Measurements from ENCODE around the gene IRF9. TPM values are rescaled to one million over a fixed set of nuclear protein-coding genes. Genes with fewer than 3 reads are reported as not detected.

The IRF9 gene
- total RNA-seq, 1 donor from 2014 or later: 229 TPM

DNA sequence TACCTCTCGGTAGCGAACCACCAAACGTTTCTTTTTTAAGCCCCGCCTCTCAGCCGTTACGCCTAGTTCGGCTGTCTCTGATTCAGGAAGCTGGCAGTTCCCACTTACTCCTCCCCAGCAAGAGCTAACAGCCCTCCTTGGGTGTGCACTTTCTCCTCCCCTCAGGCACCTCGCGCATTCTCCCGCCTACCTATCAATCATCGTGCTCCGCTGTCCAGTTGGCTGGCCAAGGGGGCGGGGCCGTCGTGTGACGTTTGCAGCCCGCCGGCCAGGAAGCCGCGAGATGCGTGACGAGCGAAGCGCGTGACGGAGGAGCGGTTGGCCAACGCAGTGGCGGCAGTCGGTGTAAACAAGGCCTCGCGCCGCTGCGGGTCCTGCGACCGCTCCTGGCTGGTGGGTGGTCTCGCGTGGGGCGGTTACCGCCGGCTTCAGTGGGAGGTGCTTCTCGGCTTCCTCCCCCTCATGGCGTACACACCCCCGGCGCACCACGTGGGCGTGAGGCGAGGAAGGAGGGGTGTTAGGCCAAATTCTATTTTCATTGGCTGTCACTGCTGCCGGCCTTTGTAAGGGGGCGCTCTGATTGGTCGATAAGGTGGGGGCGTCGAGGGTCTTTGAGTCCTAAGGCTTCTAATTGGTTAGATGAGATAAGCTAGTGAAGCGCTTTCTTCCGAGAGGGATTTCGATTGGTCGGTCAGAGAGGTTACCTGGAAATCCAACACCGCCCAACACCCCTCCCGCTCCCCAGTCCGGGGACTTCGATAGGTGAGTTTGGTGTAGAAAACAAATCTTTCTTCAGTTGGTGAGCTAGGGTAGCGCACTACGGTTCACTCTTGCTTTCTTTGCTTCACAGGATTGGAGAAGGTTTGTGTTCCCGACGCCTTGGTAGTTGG is 46.3 kb upstream of the IRF9 start, which contains the start of the genes DCAF11 and NRL:
Gene DCAF11, plus strand, starts transcription at position 246 of the 890 bp plus-strand sequence. CDS start 818 bp downstream, outside the sequence.
Gene NRL, minus strand, starts transcription at position 418 of the 890 bp plus-strand sequence. CDS start 32,101 bp downstream, outside the sequence.
- H3K4me3 Mint-ChIP-seq: peak within 1 kb of the TSS; percentile 99
- no peaks in the 10 kb centered on the region for H3K27me3 Mint-ChIP-seq
- DNase-seq (peak; percentile 97), ATAC-seq (ENCODE audit: low read depth) (peak; percentile 83)
- ChIA-PET CTCF (interaction anchor here (0.6 to 2.6 kb wide), 13 partner anchors 11 to 194 kb away, joined by 3 to 15 read pairs (median 5); partner anchors contain the start of genes EMC9, IRF9, PSME1 and PSME2), POLR2A (interaction anchor here (0.6 to 6.1 kb wide), 48 partner anchors 9 to 1324 kb away, joined by 3 to 239 read pairs (median 7); partner anchors contain the start of genes ACIN1, C14orf119, CARMIL3 and CBLN3)
- TF ChIP-seq, protein P1, sequence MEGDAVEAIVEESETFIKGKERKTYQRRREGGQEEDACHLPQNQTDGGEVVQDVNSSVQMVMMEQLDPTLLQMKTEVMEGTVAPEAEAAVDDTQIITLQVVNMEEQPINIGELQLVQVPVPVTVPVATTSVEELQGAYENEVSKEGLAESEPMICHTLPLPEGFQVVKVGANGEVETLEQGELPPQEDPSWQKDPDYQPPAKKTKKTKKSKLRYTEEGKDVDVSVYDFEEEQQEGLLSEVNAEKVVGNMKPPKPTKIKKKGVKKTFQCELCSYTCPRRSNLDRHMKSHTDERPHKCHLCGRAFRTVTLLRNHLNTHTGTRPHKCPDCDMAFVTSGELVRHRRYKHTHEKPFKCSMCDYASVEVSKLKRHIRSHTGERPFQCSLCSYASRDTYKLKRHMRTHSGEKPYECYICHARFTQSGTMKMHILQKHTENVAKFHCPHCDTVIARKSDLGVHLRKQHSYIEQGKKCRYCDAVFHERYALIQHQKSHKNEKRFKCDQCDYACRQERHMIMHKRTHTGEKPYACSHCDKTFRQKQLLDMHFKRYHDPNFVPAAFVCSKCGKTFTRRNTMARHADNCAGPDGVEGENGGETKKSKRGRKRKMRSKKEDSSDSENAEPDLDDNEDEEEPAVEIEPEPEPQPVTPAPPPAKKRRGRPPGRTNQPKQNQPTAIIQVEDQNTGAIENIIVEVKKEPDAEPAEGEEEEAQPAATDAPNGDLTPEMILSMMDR (IDR thresholded peaks at IDR 0.05): no peak
- H3K9me3 Mint-ChIP-seq: no peaks in the 10 kb centered on the region
- intact Hi-C loops (cut with micrococcal nuclease): loop anchor here (1.0 to 10.0 kb wide), 17 partner anchors 9 to 1020 kb away; partner anchors contain the start of genes ACIN1, C14orf119, CHMP4A and EMC9
- H3K36me3 Mint-ChIP-seq (ENCODE audit: low read depth): peaks cover 50% of the 10 kb centered on the region
- H3K4me1 Mint-ChIP-seq: peaks cover 27% of the 10 kb centered on the region
- H3K27ac Mint-ChIP-seq: peak within 1 kb of the TSS; percentile 100

DNA sequence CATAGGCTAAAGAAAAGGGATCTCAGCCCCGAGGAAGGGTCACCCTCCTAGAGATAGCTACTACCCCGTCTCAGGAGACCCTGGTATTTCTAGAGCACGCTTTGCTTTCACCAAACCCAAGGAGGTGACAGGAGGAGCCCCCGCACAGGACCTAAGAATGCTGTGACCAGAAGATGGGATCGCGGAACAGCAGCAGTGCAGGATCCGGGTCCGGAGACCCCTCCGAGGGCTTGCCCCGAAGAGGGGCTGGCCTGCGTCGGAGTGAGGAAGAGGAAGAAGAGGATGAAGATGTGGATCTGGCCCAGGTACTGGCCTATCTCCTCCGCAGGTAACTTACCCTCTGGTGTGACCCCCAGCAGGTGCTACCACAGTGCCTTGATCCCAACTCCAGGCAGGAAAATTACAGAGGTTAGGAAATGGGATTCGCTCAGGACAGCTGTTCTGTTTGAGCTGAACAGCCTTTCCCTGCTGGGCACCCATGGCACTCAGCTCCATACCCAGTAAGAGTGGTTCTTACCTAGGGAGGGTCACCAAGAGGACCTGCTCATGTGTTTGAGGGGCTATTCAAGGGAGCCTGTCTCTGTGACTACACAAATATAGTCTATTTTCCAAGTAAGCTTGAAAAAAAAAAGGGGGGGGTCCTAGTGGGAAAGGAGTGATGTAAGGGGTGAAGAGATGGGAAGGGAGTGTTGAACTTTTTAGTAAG is 45.5 kb upstream of the IRF9 start:
- TF ChIP-seq, protein P1 (IDR thresholded peaks at IDR 0.05): no peak
- Mint-ChIP-seq H3K27me3 (no peaks in the 10 kb centered on the region), H3K4me3 (peak overlapping the region; percentile 99), H3K36me3 (ENCODE audit: low read depth) (peaks cover 56% of the 10 kb centered on the region), H3K4me1 (peaks cover 27% of the 10 kb centered on the region), H3K9me3 (no peaks in the 10 kb centered on the region), H3K27ac (peak overlapping the region; percentile 100)
- intact Hi-C loops (cut with micrococcal nuclease): loop anchor here (1.0 to 10.0 kb wide), 5 partner anchors 8 to 1021 kb away; partner anchors contain the start of genes ACIN1, C14orf119, LTB4R and LTB4R2
- DNase-seq (peak; percentile 31), ATAC-seq (ENCODE audit: low read depth) (no peak)
- CTCF ChIA-PET: interaction anchor here (1.0 to 2.6 kb wide), 8 partner anchors 10 to 193 kb away, joined by 3 to 15 read pairs (median 8); partner anchors contain the start of genes EMC9, IRF9 and PSME1
- POLR2A ChIA-PET: interaction anchor here (0.7 to 6.1 kb wide), 28 partner anchors 8 to 794 kb away, joined by 3 to 239 read pairs (median 12); partner anchors contain the start of genes CARMIL3, CHMP4A, CIDEB and EMC9

DNA sequence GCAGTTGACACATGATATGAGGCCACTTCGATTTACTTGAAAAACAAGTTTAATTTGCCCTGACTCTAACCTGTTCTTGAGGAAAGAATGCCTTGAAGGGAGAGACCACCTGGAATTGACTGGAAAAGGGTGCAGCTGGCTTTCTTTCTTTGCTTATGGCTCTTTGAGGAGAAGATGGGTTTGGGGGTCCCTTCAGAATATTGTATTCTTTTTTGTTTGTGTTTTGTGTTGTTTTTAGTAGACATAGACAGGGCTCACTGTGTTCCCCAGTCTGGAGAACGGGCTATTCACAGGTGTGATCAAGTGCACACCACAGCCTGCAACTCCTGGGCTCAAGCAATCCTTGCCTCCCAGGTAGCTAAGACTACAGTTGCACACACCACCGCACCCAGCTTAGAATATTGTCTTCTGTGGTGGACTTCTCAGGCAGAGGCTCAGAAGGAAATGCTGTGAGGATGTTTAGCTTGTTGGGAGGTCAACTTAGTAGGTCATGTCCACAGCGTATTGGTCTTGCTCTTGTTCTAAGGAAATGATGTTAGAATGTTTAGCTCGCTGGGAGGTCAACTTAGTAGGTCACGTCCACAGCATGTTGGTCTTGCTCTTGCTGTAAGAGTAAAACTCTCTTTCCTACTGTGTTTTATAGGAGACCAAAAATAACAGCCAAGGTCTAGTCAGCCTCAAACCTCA is 44.8 kb upstream of the IRF9 start:
- Mint-ChIP-seq H3K36me3 (ENCODE audit: low read depth) (peaks cover 63% of the 10 kb centered on the region), H3K27ac (peak overlapping the region; percentile 100)
- intact Hi-C loops (cut with micrococcal nuclease): loop anchor here (10.0 kb wide), 1 partner anchor 1021 kb away; the partner anchor contains the start of genes ACIN1 and C14orf119

DNA sequence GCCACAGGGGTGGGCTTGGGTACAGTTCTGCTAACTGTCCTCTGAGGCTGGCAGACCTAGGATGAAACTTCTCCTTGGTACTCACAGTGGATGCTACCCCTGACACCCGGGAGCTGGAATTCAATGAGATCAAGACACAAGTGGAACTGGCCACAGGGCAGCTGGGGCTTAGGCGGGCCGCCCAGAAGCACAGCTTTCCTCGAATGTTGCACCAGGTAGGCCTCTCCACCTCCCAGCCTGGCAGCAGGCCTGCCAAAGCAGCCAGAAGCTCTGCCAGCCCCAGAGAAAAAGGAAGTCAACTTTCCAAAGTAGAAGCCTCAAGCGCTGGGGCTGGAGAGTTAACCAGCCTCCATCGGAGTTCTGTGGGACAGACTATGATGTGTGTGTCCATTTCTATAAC is 43.9 kb upstream of the IRF9 start:
- intact Hi-C loops (cut with micrococcal nuclease): loop anchor here (10.0 kb wide), 1 partner anchor 1022 kb away; the partner anchor contains the start of genes ACIN1 and C14orf119
- H3K4me1 Mint-ChIP-seq: peaks cover 30% of the 10 kb centered on the region
- H3K27me3 Mint-ChIP-seq: no peaks in the 10 kb centered on the region
- DNase-seq (no peak), ATAC-seq (ENCODE audit: low read depth) (no peak)
- TF ChIP-seq, protein P1 (IDR thresholded peaks at IDR 0.05): no peak
- no peak overlapping the region for H3K27ac Mint-ChIP-seq
- peaks cover 68% of the 10 kb centered on the region for H3K36me3 Mint-ChIP-seq (ENCODE audit: low read depth)
- CTCF ChIA-PET: interaction anchor here (1.2 to 1.8 kb wide), 4 partner anchors 17 to 125 kb away, joined by 3 to 5 read pairs (median 4); partner anchors contain the start of genes PSME1 and TINF2
- no peaks in the 10 kb centered on the region for H3K9me3 Mint-ChIP-seq
- H3K4me3 Mint-ChIP-seq: no peak overlapping the region
- POLR2A ChIA-PET: interaction anchor here (1.0 to 6.1 kb wide), 7 partner anchors 9 to 44 kb away, joined by 3 to 239 read pairs (median 22); partner anchors contain the start of genes EMC9, IRF9, PCK2 and PSME1

More for the DNA sequence above, 44.8 kb upstream of the IRF9 start:
- Mint-ChIP-seq H3K27me3 (no peaks in the 10 kb centered on the region), H3K4me1 (peaks cover 27% of the 10 kb centered on the region), H3K4me3 (peak overlapping the region; percentile 99), H3K9me3 (no peaks in the 10 kb centered on the region)
- CTCF ChIA-PET: interaction anchor here (1.2 to 1.7 kb wide), 3 partner anchors 16 to 126 kb away, joined by 3 to 5 read pairs (median 3); partner anchors contain the start of genes PSME1 and TINF2
- no peak for DNase-seq
- no peak for ATAC-seq (ENCODE audit: low read depth)
- TF ChIP-seq, protein P1 (IDR thresholded peaks at IDR 0.05): no peak
- POLR2A ChIA-PET: interaction anchor here (0.7 to 6.1 kb wide), 7 partner anchors 11 to 126 kb away, joined by 3 to 239 read pairs (median 37); partner anchors contain the start of genes EMC9, IRF9, PCK2 and PSME1
